Activated naive CD4-positive, alpha-beta T cell treated with anti-CD3 and anti-CD28 coated beads, Interleukin-2, amount 10 ng/mL, durations not matched to agents 7 days and 5 days (primary cell): ENCODE results near the gene GANC.

Experiments
- CTCF ChIA-PET: fragments of 350-600 bp; sonication (Branson Sonifier 250); formaldehyde crosslinking; loops from one replicate; lab custom pipeline; 2021; ENCODE audit warnings: antibody characterized with exemption; lab: Charles Lee
- DNase-seq: peaks from one replicate; pipeline ENCODE4 v3.0.0-alpha.2; 2020
- H3K27ac Mint-ChIP-seq: one replicate; pipeline ENCODE4 v1.8.0; 2021; ENCODE audit warnings: mild to moderate bottlenecking, moderate library complexity, mixed read lengths
- H3K27me3 Mint-ChIP-seq: one replicate; pipeline ENCODE4 v1.8.0; 2021; ENCODE audit warnings: mild to moderate bottlenecking, mixed read lengths
- H3K36me3 Mint-ChIP-seq: one replicate; pipeline ENCODE4 v1.8.0; 2021; ENCODE audit warnings: mixed read lengths
- H3K4me1 Mint-ChIP-seq: one replicate; pipeline ENCODE4 v1.8.0; 2021; ENCODE audit warnings: mixed read lengths
- H3K4me3 Mint-ChIP-seq: one replicate; pipeline ENCODE4 v1.8.0; 2021; ENCODE audit warnings: mild to moderate bottlenecking, moderate library complexity, mixed read lengths
- H3K9me3 Mint-ChIP-seq: one replicate; pipeline ENCODE4 v1.8.0; 2021; ENCODE audit warnings: mixed read lengths

The GANC gene

DNA sequence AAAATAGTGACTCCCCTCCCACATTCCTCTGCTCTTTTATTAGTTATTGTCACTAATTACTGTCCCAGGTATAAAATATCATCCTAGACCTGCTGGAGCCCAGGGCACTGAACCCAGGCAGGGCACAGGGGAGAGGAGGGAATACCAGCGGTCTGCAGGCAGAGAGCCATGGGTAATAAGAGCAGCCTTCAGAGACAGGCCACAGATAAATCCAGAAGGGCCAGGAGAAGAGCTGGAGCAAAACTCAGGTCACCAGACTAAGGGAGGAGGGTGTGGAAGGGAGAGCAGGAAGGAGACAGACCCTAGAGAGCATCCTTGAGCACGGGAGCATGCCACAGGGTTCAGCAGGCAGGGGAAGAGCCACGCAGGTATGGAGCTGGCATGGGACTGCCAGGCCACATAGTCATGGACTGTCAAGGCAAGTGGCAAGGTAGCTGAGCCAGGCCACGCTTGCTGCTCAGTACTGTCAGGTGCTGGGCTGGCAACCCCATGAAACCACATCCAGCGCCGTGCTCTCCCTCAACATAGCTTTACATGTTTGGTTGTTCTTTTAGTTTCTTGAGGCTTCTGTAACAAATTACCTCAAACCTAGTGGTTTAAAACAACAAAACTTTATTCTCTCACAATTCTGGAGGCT lies 70.7 kb downstream of the GANC start:
- H3K4me3 Mint-ChIP-seq, result no peak overlapping the region
- DNase-seq, result no peak
- peaks cover 10% of the 10 kb centered on the region for H3K4me1 Mint-ChIP-seq
- peaks cover 24% of the 10 kb centered on the region for H3K36me3 Mint-ChIP-seq
- no peak overlapping the region for H3K27ac Mint-ChIP-seq
- H3K27me3 Mint-ChIP-seq, result no peaks in the 10 kb centered on the region
- CTCF ChIA-PET, result no interaction called here
- H3K9me3 Mint-ChIP-seq, result no peaks in the 10 kb centered on the region

DNA sequence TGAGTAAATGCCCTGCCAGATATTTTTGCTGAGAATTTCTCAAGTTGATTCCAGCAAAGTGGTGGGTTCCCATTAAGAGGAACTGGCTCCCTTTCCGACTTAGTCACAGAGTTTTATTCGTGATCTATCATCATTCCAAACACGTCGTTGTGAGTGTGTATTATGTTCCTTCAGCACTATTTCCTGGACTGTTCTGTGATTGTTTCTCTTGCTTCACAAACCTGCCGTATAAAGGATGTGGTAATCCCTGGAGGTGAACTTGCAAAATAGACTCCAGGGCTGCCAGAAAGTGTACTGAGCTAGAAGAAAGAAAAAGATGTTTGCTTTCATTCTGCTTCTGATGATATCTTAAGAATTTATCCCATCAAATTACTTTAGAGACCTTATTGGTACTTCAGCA lies 71.8 kb downstream of the GANC start:
- Mint-ChIP-seq H3K27me3 (no peaks in the 10 kb centered on the region), H3K4me1 (peaks cover 10% of the 10 kb centered on the region), H3K4me3 (no peak overlapping the region), H3K9me3 (no peaks in the 10 kb centered on the region), H3K27ac (no peak overlapping the region), H3K36me3 (peaks cover 23% of the 10 kb centered on the region)
- DNase-seq, result no peak
- CTCF ChIA-PET, result no interaction called here

DNA sequence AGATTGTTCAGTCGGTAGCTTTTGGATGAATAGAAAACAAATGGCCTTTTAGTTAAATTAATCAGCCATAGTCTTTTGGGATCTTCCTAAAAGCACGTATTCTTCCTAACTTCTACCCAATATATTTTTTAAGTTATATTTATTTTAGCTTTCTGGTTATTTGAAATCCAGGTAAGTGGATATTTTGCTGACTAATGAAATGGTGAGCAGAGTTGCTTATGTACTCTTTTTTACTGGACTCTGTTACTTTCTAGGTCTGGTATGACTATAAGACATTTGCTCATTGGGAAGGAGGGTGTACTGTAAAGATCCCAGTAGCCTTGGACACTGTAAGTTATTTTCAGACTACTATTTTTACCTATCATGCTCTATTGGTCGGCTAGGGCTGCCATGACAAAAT lies 72.5 kb downstream of the GANC start:
- DNase-seq, result no peak
- Mint-ChIP-seq H3K36me3 (peaks cover 23% of the 10 kb centered on the region), H3K4me3 (no peak overlapping the region), H3K27me3 (no peaks in the 10 kb centered on the region), H3K4me1 (peaks cover 10% of the 10 kb centered on the region), H3K9me3 (no peaks in the 10 kb centered on the region), H3K27ac (no peak overlapping the region)
- CTCF ChIA-PET, result no interaction called here

DNA sequence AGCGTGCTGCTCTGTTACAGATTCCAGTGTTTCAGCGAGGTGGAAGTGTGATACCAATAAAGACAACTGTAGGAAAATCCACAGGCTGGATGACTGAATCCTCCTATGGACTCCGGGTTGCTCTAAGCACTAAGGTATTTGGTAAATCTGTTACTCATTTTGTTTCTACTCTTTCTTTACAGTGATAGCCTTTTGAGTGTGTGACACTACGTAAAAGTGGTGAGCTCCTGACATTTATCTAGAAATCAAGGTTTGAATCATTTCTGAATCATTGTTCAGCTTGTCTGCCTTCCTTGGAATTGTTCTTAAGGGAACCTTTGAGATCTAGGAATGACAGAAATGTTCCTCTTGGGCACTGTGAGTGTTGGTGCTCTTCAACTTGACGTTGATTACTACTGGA lies 75.1 kb downstream of the GANC start:
- DNase-seq, result no peak
- Mint-ChIP-seq H3K36me3 (peaks cover 36% of the 10 kb centered on the region), H3K4me3 (no peak overlapping the region), H3K4me1 (peaks cover 10% of the 10 kb centered on the region), H3K27me3 (no peaks in the 10 kb centered on the region), H3K9me3 (no peaks in the 10 kb centered on the region), H3K27ac (no peak overlapping the region)
- CTCF ChIA-PET, result no interaction called here

DNA sequence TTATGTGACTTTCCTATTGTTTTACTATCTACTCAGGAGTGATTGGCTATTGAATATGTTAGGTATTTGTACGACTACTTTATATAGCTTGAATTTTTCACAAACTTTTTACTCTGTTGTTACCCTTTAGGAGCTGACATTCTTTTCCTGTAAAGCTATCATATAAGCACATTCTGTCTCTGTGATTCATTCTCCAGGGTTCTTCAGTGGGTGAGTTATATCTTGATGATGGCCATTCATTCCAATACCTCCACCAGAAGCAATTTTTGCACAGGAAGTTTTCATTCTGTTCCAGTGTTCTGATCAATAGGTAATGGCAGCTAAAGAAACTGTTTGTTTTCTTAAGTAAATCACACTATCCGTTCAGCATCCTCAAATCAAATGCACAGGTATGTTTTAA lies 76.2 kb downstream of the GANC start:
- Mint-ChIP-seq H3K4me1 (peaks cover 10% of the 10 kb centered on the region), H3K36me3 (peaks cover 30% of the 10 kb centered on the region), H3K27me3 (no peaks in the 10 kb centered on the region), H3K9me3 (no peaks in the 10 kb centered on the region), H3K4me3 (no peak overlapping the region), H3K27ac (no peak overlapping the region)
- no peak for DNase-seq
- CTCF ChIA-PET, result no interaction called here

DNA sequence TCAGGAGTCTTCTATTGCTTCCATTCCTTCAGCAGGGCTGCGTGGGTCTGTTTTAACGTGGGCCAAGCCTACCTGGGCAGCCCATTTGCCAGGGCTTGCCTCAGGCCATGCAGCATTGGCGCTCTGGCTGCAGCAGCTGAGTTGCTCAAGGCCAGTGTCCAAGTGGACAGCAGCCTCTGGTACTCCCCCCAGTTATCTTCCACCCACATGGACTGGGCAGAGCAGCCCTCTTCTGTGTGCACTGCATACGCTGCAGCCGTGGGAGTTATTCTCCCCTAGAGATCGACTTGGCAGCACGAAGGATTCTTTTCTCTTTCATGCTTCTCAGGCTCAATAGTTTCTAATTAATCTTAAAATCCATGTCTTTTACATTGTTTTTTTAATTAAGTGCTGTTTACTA lies 79.4 kb downstream of the GANC start:
- DNase-seq, result no peak
- CTCF ChIA-PET, result no interaction called here
- H3K27ac Mint-ChIP-seq, result no peak overlapping the region
- H3K4me1 Mint-ChIP-seq, result no peaks in the 10 kb centered on the region
- H3K36me3 Mint-ChIP-seq, result peaks cover 17% of the 10 kb centered on the region
- H3K4me3 Mint-ChIP-seq, result no peak overlapping the region
- H3K27me3 Mint-ChIP-seq, result no peaks in the 10 kb centered on the region
- H3K9me3 Mint-ChIP-seq, result no peaks in the 10 kb centered on the region

DNA sequence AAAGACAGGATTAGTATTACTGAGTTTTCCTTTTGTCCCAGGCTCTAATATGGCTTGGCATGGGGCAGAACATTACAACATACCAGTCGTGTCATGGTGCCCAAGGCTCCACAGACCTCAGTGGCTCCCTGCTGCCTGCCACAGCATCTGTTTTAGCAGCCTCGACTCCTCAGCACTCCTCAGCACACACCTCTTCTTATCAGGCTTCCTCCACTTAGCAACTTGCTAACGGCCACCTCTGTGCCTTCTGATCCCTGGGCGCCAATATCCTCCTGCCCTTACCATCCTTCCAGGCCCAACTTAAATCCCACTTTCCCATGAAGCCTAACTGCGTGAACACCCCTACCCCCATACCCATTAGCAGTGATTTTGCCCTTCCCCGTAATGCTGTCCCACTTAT lies 80.1 kb downstream of the GANC start:
- CTCF ChIA-PET, result no interaction called here
- Mint-ChIP-seq H3K27ac (no peak overlapping the region), H3K4me1 (no peaks in the 10 kb centered on the region), H3K27me3 (no peaks in the 10 kb centered on the region), H3K36me3 (peaks cover 17% of the 10 kb centered on the region), H3K9me3 (no peaks in the 10 kb centered on the region), H3K4me3 (no peak overlapping the region)
- DNase-seq, result no peak

DNA sequence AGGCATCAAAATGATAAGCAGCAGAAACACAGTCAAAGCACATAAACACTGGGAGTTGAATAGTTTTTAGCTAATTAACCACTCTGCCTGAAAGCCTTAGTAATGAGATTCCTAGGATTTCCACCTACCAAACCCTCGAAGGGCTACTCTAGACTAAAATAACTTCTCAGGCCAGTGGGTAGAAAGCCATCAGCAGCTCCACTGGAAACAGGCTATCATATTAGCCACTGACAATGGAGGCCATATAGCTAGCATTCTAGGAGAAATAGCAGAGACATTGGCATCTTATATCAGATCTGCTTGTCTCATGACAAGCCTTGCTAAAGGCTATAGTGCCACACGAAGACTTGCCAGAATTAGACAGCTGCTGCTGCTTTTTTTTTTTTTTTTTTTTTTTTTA lies 81.8 kb downstream of the GANC start:
- DNase-seq, result no peak
- Mint-ChIP-seq H3K4me1 (no peaks in the 10 kb centered on the region), H3K36me3 (peaks cover 17% of the 10 kb centered on the region), H3K27me3 (no peaks in the 10 kb centered on the region), H3K4me3 (no peak overlapping the region), H3K27ac (no peak overlapping the region), H3K9me3 (no peaks in the 10 kb centered on the region)
- CTCF ChIA-PET, result no interaction called here

DNA sequence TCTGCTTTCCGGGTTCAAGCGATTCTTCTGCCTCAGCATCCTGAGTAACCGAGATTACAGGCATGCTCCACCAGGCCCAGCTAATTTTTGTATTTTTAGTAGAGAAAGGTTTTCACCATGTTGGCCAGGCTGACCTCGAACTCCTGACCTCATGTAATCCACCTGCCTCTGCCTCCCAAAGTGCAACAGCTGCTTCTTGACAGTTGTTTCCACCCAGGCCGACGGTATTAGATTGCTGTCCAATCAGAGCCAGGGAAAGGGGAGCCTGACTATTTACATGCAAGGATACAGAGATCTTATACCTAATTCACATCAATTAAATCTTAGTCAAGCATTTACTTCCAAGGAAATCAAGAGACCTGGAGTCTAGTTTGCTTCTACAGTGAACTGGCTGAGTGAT lies 82.3 kb downstream of the GANC start:
- DNase-seq, result no peak
- CTCF ChIA-PET, result no interaction called here
- no peaks in the 10 kb centered on the region for H3K4me1 Mint-ChIP-seq
- no peaks in the 10 kb centered on the region for H3K27me3 Mint-ChIP-seq
- H3K4me3 Mint-ChIP-seq, result no peak overlapping the region
- no peaks in the 10 kb centered on the region for H3K9me3 Mint-ChIP-seq
- no peak overlapping the region for H3K27ac Mint-ChIP-seq
- H3K36me3 Mint-ChIP-seq, result peaks cover 15% of the 10 kb centered on the region

DNA sequence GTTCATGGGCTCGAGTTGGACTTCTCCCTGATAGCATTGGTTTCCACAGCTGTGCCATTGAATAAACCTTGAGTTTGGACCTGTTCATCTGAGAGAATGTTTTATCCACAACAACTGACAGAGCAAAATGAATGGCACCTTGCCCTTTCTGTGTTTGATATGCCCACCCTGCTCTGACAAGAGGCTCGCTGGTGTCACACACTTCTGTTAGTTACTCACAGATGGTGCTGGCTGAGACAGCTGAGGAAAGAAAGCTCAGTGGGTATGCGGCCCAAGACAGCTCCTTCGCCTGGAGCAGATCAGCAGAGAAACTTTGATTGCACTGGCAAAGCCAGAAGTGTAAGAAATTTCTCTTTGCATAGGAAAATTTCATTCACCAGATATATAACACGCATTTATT lies 83.8 kb downstream of the GANC start:
- CTCF ChIA-PET, result no interaction called here
- no peak for DNase-seq
- Mint-ChIP-seq H3K9me3 (no peaks in the 10 kb centered on the region), H3K36me3 (peaks cover 6% of the 10 kb centered on the region), H3K4me3 (no peak overlapping the region), H3K27me3 (no peaks in the 10 kb centered on the region), H3K4me1 (peaks cover 4% of the 10 kb centered on the region), H3K27ac (no peak overlapping the region)

DNA sequence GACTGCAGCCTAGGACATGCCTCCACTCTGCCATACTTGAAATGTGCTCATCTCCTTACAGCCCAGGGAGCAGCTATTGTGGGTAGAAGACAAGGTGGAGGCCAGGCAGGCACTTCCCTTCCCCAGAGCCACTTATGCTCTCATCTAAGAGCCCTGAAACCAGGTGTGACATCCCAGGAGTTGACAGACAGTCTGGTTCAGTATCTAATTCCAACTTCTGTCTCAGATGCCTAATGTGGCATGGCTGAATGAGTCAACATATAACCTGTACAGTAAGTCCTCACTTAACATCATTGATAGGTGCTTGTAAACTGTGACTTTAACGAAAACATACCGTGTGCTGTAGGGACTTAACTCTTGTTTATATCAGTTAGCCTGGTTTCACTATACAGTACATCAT lies 85.1 kb downstream of the GANC start:
- no peak overlapping the region for H3K4me3 Mint-ChIP-seq
- H3K9me3 Mint-ChIP-seq, result no peaks in the 10 kb centered on the region
- H3K27me3 Mint-ChIP-seq, result no peaks in the 10 kb centered on the region
- H3K36me3 Mint-ChIP-seq, result no peaks in the 10 kb centered on the region
- peaks cover 4% of the 10 kb centered on the region for H3K4me1 Mint-ChIP-seq
- no peak overlapping the region for H3K27ac Mint-ChIP-seq
- CTCF ChIA-PET, result no interaction called here
- no peak for DNase-seq

DNA sequence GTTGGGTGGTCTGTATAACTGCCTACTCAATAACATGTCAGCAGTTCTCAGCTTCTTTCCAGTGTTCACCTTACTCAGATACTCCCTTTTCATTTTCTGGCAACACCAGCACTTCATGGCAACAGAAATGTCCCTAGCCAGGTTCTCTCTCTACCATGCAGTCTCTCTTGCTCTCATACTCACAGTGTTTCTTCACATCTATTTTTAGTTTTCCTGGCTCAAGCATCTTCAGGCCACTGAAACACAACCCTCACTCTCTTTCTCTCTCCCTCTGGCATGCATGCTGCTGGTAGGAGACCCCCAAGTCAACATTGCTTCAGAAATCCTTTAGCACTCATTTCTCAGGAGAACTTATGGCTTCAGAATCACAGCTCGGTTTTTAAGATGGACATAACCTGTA lies 86.2 kb downstream of the GANC start, which contains the start of gene CAPN3:
Gene CAPN3, plus strand, starts transcription at position 253 of the 400 bp plus-strand sequence. CDS start 305 bp downstream, outside the sequence.
- CTCF ChIA-PET, result interaction anchor here (1.2 kb wide), 1 partner anchor 12 kb away, joined by 3 read pairs; no protein-coding TSS in a partner anchor
- Mint-ChIP-seq H3K4me3 (no peak within 1 kb of the TSS), H3K36me3 (no peaks in the 10 kb centered on the region), H3K27me3 (no peaks in the 10 kb centered on the region), H3K27ac (no peak within 1 kb of the TSS), H3K4me1 (peaks cover 4% of the 10 kb centered on the region), H3K9me3 (no peaks in the 10 kb centered on the region)
- no peak for DNase-seq

DNA sequence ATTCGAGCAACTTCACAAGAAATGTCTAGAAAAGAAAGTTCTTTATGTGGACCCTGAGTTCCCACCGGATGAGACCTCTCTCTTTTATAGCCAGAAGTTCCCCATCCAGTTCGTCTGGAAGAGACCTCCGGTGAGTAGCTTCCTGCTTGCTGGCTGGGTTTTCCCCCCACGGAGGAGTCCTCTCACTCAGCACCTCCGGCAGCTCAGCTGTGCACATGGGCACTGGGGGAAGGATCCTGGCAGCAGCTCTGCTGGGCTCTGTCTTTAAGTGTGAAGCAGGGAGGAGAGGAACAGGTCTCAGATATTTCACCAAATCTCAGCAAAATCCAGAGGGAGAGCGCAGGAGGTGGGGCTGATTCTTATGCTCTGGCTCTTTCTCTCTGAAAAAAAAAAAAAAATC lies 87.0 kb downstream of the GANC start:
- peaks cover 4% of the 10 kb centered on the region for H3K4me1 Mint-ChIP-seq
- no peak for DNase-seq
- no peak overlapping the region for H3K27ac Mint-ChIP-seq
- H3K4me3 Mint-ChIP-seq, result no peak overlapping the region
- no peaks in the 10 kb centered on the region for H3K9me3 Mint-ChIP-seq
- no peaks in the 10 kb centered on the region for H3K36me3 Mint-ChIP-seq
- no peaks in the 10 kb centered on the region for H3K27me3 Mint-ChIP-seq
- CTCF ChIA-PET, result interaction anchor here (1.2 kb wide), 1 partner anchor 11 kb away, joined by 3 read pairs; no protein-coding TSS in a partner anchor

DNA sequence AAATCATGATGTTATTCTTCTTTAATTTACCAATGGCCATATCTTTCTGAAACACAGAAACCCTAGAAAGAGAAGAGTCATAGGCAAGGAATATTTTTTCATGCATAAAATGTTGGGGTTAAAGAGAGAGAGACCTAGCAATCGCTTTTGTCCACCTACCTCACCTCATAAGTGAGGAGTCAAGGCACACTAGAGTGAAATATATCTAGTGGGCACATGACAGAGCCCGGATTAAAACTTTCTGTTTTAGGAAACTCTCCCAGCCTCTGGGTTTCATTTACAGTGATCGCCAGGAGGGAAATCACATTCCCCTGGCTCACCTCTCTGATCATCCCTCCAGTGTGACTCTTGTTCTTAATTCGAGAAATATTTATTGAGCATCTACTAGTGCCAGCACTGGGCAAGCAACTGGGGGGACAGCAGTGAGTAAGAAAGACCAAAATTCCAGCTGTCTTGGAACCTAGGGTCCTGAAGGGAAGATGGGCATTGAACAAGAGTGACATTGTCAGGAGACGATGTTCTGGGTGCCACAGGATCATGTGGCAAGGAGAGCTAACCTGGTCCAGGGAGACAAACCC lies 87.6 kb downstream of the GANC start:
- Mint-ChIP-seq H3K4me1 (peaks cover 4% of the 10 kb centered on the region), H3K4me3 (no peak overlapping the region), H3K27ac (no peak overlapping the region), H3K9me3 (no peaks in the 10 kb centered on the region), H3K36me3 (no peaks in the 10 kb centered on the region), H3K27me3 (no peaks in the 10 kb centered on the region)
- CTCF ChIA-PET, result interaction anchor here (0.6 kb wide), 1 partner anchor 334 kb away, joined by 3 read pairs; no protein-coding TSS in a partner anchor
- no peak for DNase-seq

DNA sequence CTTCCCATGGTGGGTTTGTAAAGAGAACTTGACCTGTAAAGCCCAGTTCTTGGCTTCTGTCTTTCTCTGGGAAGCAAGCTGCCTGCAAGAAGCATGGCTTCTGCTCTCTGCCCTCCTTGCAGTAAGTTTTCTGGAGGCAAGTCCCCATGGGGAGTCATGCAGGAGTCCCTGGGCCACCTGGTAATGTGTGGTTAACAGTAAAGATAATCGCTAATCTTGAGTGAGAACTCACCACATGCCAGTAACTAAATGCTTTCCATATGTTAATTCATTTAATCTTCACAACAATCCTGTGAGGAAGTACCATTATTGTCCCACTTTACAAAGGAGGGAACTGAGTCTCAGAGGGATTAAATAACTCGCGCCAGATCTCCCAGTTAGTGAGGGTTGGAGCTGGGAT lies 90.5 kb downstream of the GANC start:
- Mint-ChIP-seq H3K36me3 (no peaks in the 10 kb centered on the region), H3K9me3 (no peaks in the 10 kb centered on the region), H3K27ac (no peak overlapping the region), H3K4me1 (peaks cover 4% of the 10 kb centered on the region), H3K4me3 (no peak overlapping the region), H3K27me3 (no peaks in the 10 kb centered on the region)
- DNase-seq, result no peak
- CTCF ChIA-PET, result no interaction called here
